H1 (cell line): ENCODE measurements around the gene CSF2.

ENCODE experiments used
- EP300 ChIP-seq, 2 experiments: IDR thresholded peaks; 1 replicate in 1 of 2; 2 replicates in 1 of 2; pipeline ENCODE4 v1.6.1; 2011 to 2012; ENCODE audit warnings: low read depth in 2 of 2, low read length in 2 of 2, mild to moderate bottlenecking in 2 of 2, borderline replicate concordance in 1 of 2, inconsistent platforms in 1 of 2, moderate library complexity in 1 of 2
- GTF2F1 ChIP-seq: IDR thresholded peaks from 2 replicates; pipeline ENCODE4 v1.6.1; 2012; ENCODE audit warnings: low read depth, low read length, improper control_type of control experiment, borderline replicate concordance
- HDAC2 ChIP-seq, 2 experiments: fragments of 300-600 bp in 1 of 2; sonication (generic) in 1 of 2; IDR thresholded peaks; 2 replicates each; pipeline ENCODE4 v1.6.1; 2011 to 2012; ENCODE audit warnings: low read depth in 2 of 2, low read length in 2 of 2, mild to moderate bottlenecking in 2 of 2, moderate library complexity in 2 of 2, borderline replicate concordance in 1 of 2, inconsistent platforms in 1 of 2
- KDM1A ChIP-seq: fragments of 200-600, 300-600 bp; sonication (generic); IDR thresholded peaks from 2 replicates; pipeline ENCODE4 v1.7.1; 2016; ENCODE audit warnings: mild to moderate bottlenecking, low read length, borderline replicate concordance
- NANOG ChIP-seq: IDR thresholded peaks from 2 replicates; pipeline ENCODE4 v1.6.1; 2011; ENCODE audit warnings: low read length, low read depth, mild to moderate bottlenecking, inconsistent platforms; ENCODE audit not compliant: insufficient read depth, poor library complexity, severe bottlenecking
- POLR2A ChIP-seq, 2 experiments: IDR thresholded peaks; 1 replicate in 1 of 2; 2 replicates in 1 of 2; pipeline ENCODE4 v1.6.1; 2011; ENCODE audit warnings: low read depth in 2 of 2, low read length in 2 of 2, mild to moderate bottlenecking in 2 of 2; ENCODE audit errors: control extremely low read depth in 1 of 2
- POLR2AphosphoS5 ChIP-seq: IDR thresholded peaks from 2 replicates; pipeline ENCODE4 v1.6.1; 2011; ENCODE audit warnings: low read depth, low read length
- SIN3A ChIP-seq, 2 experiments: IDR thresholded peaks in 1 of 2; conservative IDR thresholded peaks in 1 of 2; 2 replicates each; pipeline ENCODE4 v1.6.1; 2011 to 2012; ENCODE audit warnings: low read length in 2 of 2, improper control_type of control experiment in 1 of 2, low read depth in 1 of 2, mild to moderate bottlenecking in 1 of 2
- SP2 ChIP-seq: IDR thresholded peaks from 2 replicates; pipeline ENCODE4 v1.6.1; 2012; ENCODE audit warnings: mild to moderate bottlenecking, low read length, inconsistent platforms
- TAF1 ChIP-seq: IDR thresholded peaks from 2 replicates; pipeline ENCODE4 v1.6.1; 2011; ENCODE audit warnings: mild to moderate bottlenecking, low read depth, low read length
- TCF12 ChIP-seq: IDR thresholded peaks from 2 replicates; pipeline ENCODE4 v1.6.1; 2011; ENCODE audit warnings: low read depth, mild to moderate bottlenecking, low read length
- YY1 ChIP-seq: IDR thresholded peaks from 2 replicates; pipeline ENCODE4 v1.6.1; 2011; ENCODE audit warnings: low read depth, mild to moderate bottlenecking, low read length
- TF ChIP-seq, protein P1 (sequence below): IDR thresholded peaks from 2 replicates; pipeline ENCODE4 v1.6.1; 2012; ENCODE audit warnings: inconsistent platforms
- TF ChIP-seq, protein P2 (sequence below), 3 experiments: IDR thresholded peaks; 1 replicate in 2 of 3; 2 replicates in 1 of 3; pipeline versions ENCODE4 v1.5.1 to v1.6.1; 2011; ENCODE audit warnings: low read length in 3 of 3, mild to moderate bottlenecking in 3 of 3, inconsistent platforms in 2 of 3, low read depth in 1 of 3, moderate library complexity in 1 of 3; ENCODE audit not compliant: insufficient read depth in 1 of 3; ENCODE audit errors: control extremely low read depth in 1 of 3

DNA sequence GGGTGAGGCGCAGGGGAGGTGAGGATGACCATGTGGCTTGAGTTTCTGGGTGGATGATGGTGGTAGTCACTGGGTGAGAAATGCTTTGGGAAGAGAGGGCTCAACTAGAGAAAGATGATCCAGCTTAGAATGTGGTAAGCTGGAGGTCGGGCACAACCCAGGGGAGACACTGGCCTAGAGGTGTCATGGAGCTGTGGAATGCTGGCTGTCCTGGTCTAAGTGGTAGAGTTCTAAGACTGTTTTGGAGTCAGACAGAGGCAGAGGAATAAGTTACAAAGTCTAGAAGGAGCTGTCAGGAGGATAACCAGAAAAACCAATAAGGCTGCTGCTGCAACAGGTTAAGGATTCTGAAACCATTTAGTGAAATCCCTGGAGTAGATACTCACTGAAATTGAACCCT is 43.0 kb upstream of the CSF2 start:
- TF ChIP-seq, protein P1, sequence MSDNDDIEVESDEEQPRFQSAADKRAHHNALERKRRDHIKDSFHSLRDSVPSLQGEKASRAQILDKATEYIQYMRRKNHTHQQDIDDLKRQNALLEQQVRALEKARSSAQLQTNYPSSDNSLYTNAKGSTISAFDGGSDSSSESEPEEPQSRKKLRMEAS, result no peak
- TF ChIP-seq SIN3A (conservative IDR thresholded peaks at IDR 0.05 in 1 of 2, IDR thresholded peaks at IDR 0.05 in 1 of 2; ENCODE audit: low read depth in 1 of 2, low read length in 2 of 2), result no peak
- no peak for TF ChIP-seq EP300 (IDR thresholded peaks at IDR 0.05; ENCODE audit: borderline replicate concordance in 1 of 2, low read depth in 2 of 2, low read length in 2 of 2)
- TF ChIP-seq, protein P2, sequence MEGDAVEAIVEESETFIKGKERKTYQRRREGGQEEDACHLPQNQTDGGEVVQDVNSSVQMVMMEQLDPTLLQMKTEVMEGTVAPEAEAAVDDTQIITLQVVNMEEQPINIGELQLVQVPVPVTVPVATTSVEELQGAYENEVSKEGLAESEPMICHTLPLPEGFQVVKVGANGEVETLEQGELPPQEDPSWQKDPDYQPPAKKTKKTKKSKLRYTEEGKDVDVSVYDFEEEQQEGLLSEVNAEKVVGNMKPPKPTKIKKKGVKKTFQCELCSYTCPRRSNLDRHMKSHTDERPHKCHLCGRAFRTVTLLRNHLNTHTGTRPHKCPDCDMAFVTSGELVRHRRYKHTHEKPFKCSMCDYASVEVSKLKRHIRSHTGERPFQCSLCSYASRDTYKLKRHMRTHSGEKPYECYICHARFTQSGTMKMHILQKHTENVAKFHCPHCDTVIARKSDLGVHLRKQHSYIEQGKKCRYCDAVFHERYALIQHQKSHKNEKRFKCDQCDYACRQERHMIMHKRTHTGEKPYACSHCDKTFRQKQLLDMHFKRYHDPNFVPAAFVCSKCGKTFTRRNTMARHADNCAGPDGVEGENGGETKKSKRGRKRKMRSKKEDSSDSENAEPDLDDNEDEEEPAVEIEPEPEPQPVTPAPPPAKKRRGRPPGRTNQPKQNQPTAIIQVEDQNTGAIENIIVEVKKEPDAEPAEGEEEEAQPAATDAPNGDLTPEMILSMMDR (IDR thresholded peaks at IDR 0.05; ENCODE audit: control extremely low read depth in 1 of 3, insufficient read depth in 1 of 3, low read depth in 1 of 3, low read length in 3 of 3), result no peak
- TF ChIP-seq GTF2F1, result no peak
- no peak for TF ChIP-seq TAF1
- no peak for TF ChIP-seq POLR2AphosphoS5
- no peak for TF ChIP-seq TCF12
- TF ChIP-seq KDM1A, result no peak
- no peak for TF ChIP-seq POLR2A (IDR thresholded peaks at IDR 0.05; ENCODE audit: control extremely low read depth in 1 of 2, low read depth in 2 of 2, low read length in 2 of 2)
- TF ChIP-seq YY1, result no peak
- TF ChIP-seq HDAC2 (IDR thresholded peaks at IDR 0.05; ENCODE audit: borderline replicate concordance in 1 of 2, low read depth in 2 of 2, low read length in 2 of 2), result no peak
- no peak for TF ChIP-seq SP2
- TF ChIP-seq NANOG, result no peak
